ENCODE measurements around the gene C22orf42. TPM values are rescaled to one million over a fixed set of nuclear protein-coding genes. Genes with fewer than 3 reads are reported as not detected.

The C22orf42 gene
- polyA plus RNA-seq, 2 of the 4 experiments (the other 2 are of a cell fraction): not detected

DNA sequence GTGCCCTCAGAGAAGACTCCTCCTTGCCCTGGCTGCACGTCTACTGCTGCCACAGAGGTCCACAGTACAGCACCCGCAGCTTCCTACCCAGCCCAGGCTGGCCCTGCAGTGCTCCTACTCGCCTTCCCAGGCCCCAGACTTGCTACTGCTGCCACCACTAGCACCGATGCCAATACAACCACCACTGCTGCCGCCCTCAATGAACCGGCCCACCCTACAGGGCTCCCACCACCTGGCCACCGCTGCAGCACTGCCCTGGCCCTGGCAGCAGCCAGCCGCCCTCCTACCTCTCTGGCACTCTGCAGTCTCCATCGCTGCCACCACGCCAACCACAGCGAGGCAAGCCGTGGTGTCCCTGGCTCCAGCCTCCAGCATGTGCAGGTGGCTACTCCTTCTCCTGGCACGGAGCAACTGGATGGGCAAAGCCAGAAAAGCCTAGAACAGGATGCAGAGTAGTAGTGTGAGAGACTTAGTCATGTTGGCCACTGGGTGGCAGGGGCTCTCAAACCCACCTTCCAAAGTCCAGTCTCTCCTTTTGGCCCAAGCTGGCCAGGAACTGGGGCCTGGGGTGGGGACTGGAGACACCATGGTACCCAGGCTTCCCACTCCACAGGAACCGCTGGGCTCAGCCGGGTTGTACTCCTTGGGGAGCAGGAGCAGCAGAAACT lies 39.4 kb downstream of the C22orf42 start:
- ChIA-PET CTCF (no interaction called here), POLR2A (no interaction called here)
- no peaks in the 10 kb centered on the region for H3K4me1 ChIP-seq
- WGBS (ENCODE audit: missing lambda C conversion rate): 57% methylated on average over 4 of the region's 15 CpGs
- FAIRE-seq (no peak), DNase-seq (ENCODE audit: low read depth in 1 of 2, low spot score in 1 of 2) (no peak), ATAC-seq (peak in 1 of 2 experiments; percentile 43; a peak in 3 of 6 replicates)
- no peak overlapping the region for H3K27ac ChIP-seq
- no peak overlapping the region for H3K4me2 ChIP-seq
- TF ChIP-seq FOSB (CRISPR knock-in tag; IDR thresholded peaks at IDR 0.05): no peak
- no peak for TF ChIP-seq CBX8 (IDR thresholded peaks at IDR 0.05)
- TF ChIP-seq ZFP36 (IDR thresholded peaks at IDR 0.05; ENCODE audit: borderline replicate concordance, partially characterized antibody): no peak
- no peak for TF ChIP-seq PHF8 (IDR thresholded peaks at IDR 0.05; ENCODE audit: borderline replicate concordance, low read depth)
- no peak for TF ChIP-seq GATA3 (IDR thresholded peaks at IDR 0.05; ENCODE audit: borderline replicate concordance)
- TF ChIP-seq CHD4 (IDR thresholded peaks at IDR 0.05; ENCODE audit: borderline replicate concordance): no peak
- TF ChIP-seq, protein P1, sequence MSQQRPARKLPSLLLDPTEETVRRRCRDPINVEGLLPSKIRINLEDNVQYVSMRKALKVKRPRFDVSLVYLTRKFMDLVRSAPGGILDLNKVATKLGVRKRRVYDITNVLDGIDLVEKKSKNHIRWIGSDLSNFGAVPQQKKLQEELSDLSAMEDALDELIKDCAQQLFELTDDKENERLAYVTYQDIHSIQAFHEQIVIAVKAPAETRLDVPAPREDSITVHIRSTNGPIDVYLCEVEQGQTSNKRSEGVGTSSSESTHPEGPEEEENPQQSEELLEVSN (IDR thresholded peaks at IDR 0.05; ENCODE audit: borderline replicate concordance, low read depth): no peak
- no peak for TF ChIP-seq NFE2L2 (conservative IDR thresholded peaks at IDR 0.05; ENCODE audit: low read length)
- TF ChIP-seq CHD2 (IDR thresholded peaks at IDR 0.05; ENCODE audit: low read length, partially characterized antibody): no peak
- TF ChIP-seq ZC3H11A (IDR thresholded peaks at IDR 0.05): no peak
- TF ChIP-seq SREBF2 (IDR thresholded peaks at IDR 0.05): no peak
- TF ChIP-seq CEBPB (IDR thresholded peaks at IDR 0.05): no peak
- no peak for TF ChIP-seq POLR2AphosphoS2 (conservative IDR thresholded peaks at IDR 0.05; ENCODE audit: low read length)
- H3K9me3 ChIP-seq: no peaks in the 10 kb centered on the region
- H3K4me3 ChIP-seq: no peak overlapping the region

DNA sequence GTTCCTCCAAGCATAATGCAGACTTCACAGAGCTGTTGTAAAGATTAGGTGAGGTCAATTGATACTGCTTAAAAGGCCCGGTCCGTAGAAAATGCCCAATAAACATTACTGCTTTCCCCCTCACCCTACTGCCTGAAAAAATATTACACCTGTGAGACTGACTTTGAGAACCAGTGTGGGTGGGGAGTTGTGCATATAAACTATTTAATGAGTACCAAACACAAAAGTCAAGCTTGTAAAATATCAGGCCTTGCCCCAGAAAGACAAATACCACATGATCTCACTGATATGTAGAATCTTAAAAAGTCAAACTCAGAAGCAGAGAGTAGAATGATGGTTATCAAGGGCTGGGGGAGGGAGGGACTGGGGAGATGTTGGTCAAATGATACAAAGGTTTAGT lies 46.7 kb downstream of the C22orf42 start:
- CTCF ChIA-PET: interaction anchor here (0.6 to 1.4 kb wide), 2 partner anchors 142 to 1090 kb away, joined by 3 to 4 read pairs; no protein-coding TSS in a partner anchor
- Histone ChIP-seq H3K4me2 (no peak overlapping the region), H3K27ac (no peak overlapping the region), H3K9me3 (no peaks in the 10 kb centered on the region), H3K4me1 (no peaks in the 10 kb centered on the region), H3K4me3 (no peak overlapping the region)
- TF ChIP-seq HEYL (CRISPR knock-in tag; IDR thresholded peaks at IDR 0.05) (no peak), TP53 (CRISPR knock-in tag; IDR thresholded peaks at IDR 0.05) (no peak), JUN (IDR thresholded peaks at IDR 0.05) (no peak), KDM1A (IDR thresholded peaks at IDR 0.05; ENCODE audit: low read depth) (no peak), SMC3 (IDR thresholded peaks at IDR 0.05) (no peak), EHF (CRISPR knock-in tag; IDR thresholded peaks at IDR 0.05) (no peak)
- POLR2A ChIA-PET: no interaction called here
- ATAC-seq (no peak), FAIRE-seq (no peak), DNase-seq (ENCODE audit: low read depth in 1 of 2, low spot score in 1 of 2) (no peak)
- 5% methylated on average over 2 of the region's 2 CpGs for WGBS (ENCODE audit: missing lambda C conversion rate)

DNA sequence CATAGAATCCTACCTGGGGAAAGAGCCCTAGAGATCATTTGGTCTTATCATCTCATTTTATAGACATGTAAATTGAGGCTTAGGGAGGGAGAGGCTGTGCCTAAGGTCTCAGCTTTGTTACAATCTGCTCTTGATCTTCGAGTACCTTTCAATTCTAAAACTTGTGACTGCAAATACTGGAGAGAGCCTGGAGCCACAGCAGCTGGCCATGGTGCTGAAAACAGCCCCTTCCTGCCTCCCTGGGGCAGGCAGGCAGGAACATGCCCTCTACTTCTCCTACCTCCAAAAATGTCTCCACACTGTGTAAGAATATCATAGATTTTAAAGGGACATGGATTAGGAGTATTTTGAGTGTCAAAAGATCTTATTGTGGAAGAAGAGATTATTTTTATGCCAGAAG lies 52.2 kb downstream of the C22orf42 start:
- FAIRE-seq: no peak
- no peak for TF ChIP-seq NR3C1 (IDR thresholded peaks at IDR 0.05)
- TF ChIP-seq REST (IDR thresholded peaks at IDR 0.05): peak; percentile 90
- Histone ChIP-seq H3K4me2 (no peak overlapping the region), H3K27ac (no peak overlapping the region), H3K9me3 (no peaks in the 10 kb centered on the region), H3K4me3 (no peak overlapping the region), H3K4me1 (no peaks in the 10 kb centered on the region)
- DNase-seq (ENCODE audit: low read depth in 1 of 2, low spot score in 1 of 2): no peak
- ChIA-PET POLR2A (no interaction called here), CTCF (interaction anchor here (0.9 to 1.5 kb wide), 4 partner anchors 159 to 894 kb away, joined by 3 read pairs; no protein-coding TSS in a partner anchor)
- WGBS (ENCODE audit: missing lambda C conversion rate): 0% methylated on average over 1 of the region's 1 CpG
- ATAC-seq: no peak
